SK-N-SH treated with all-trans-retinoic acid at 6 μM for 48 hours (cell line): ENCODE measurements around the gene MARK3.

Source experiments
- ATAC-seq: fragments of 200-7000 bp; cut with Tn5 transposase; 3 replicates; pipeline ENCODE4 v1.9.1; 2020; ENCODE audit warnings: mild to moderate bottlenecking, moderate library complexity
- ARNTL ChIP-seq: fragments of 450-650 bp; formaldehyde crosslinking; IDR thresholded peaks from 2 replicates; pipeline ENCODE4 v1.5.0; 2020; ENCODE audit warnings: low read depth, mild to moderate bottlenecking, moderate library complexity, borderline replicate concordance
- BACH2 ChIP-seq: fragments of 250-450 bp; sonication (Bioruptor Pico); IDR thresholded peaks from 2 replicates; pipeline ENCODE4 v1.9.0; 2021; ENCODE audit warnings: mild to moderate bottlenecking, borderline replicate concordance
- CSDC2 ChIP-seq: fragments of 250-450 bp; sonication (Bioruptor Pico); IDR thresholded peaks from 2 replicates; pipeline ENCODE4 v1.5.0; 2020; ENCODE audit warnings: mild to moderate bottlenecking, moderate library complexity
- ESRRG ChIP-seq: fragments of 250-450 bp; sonication (Bioruptor Pico); IDR thresholded peaks from 2 replicates; pipeline ENCODE4 v1.6.1; 2021; ENCODE audit warnings: mild to moderate bottlenecking
- GLIS3 ChIP-seq: fragments of 250-450 bp; sonication (Bioruptor Pico); IDR thresholded peaks from 2 replicates; pipeline ENCODE4 v1.5.0; 2020; ENCODE audit warnings: mild to moderate bottlenecking, moderate library complexity
- ISL1 ChIP-seq: fragments of 250-450 bp; sonication (Bioruptor Pico); IDR thresholded peaks from 2 replicates; pipeline ENCODE4 v2.1.2; 2022; ENCODE audit warnings: mild to moderate bottlenecking, moderate library complexity
- OSR1 ChIP-seq: fragments of 250-450 bp; sonication (Bioruptor Pico); IDR thresholded peaks from 2 replicates; pipeline ENCODE4 v1.8.0; 2022; ENCODE audit warnings: moderate library complexity, mild to moderate bottlenecking, inconsistent platforms
- PPARA ChIP-seq: fragments of 250-450 bp; sonication (Bioruptor Pico); IDR thresholded peaks from 2 replicates; pipeline ENCODE4 v1.5.0; 2020; ENCODE audit warnings: mild to moderate bottlenecking, borderline replicate concordance
- RARB ChIP-seq: fragments of 250-450 bp; sonication (Bioruptor Pico); IDR thresholded peaks from 2 replicates; pipeline ENCODE4 v1.8.0; 2021; ENCODE audit warnings: mild to moderate bottlenecking, moderate library complexity
- SNAI2 ChIP-seq: fragments of 250-450 bp; sonication (Bioruptor Pico); IDR thresholded peaks from 2 replicates; pipeline ENCODE4 v1.5.0; 2020; ENCODE audit warnings: mild to moderate bottlenecking, moderate library complexity
- TCF4 ChIP-seq: fragments of 250-450 bp; sonication (Bioruptor Pico); IDR thresholded peaks from 2 replicates; pipeline ENCODE4 v1.8.0; 2021; ENCODE audit warnings: mild to moderate bottlenecking, moderate library complexity, borderline replicate concordance
- TOX ChIP-seq: fragments of 250-450 bp; sonication (Bioruptor Pico); IDR thresholded peaks from 2 replicates; pipeline ENCODE4 v1.8.0; 2021; ENCODE audit warnings: mild to moderate bottlenecking, moderate library complexity, borderline replicate concordance
- ZC3H10 ChIP-seq: fragments of 250-450 bp; sonication (Bioruptor Pico); IDR thresholded peaks from 2 replicates; pipeline ENCODE4 v1.5.1; 2021; ENCODE audit warnings: mild to moderate bottlenecking, moderate library complexity
- ZFP3 ChIP-seq: fragments of 250-450 bp; sonication (Bioruptor Pico); IDR thresholded peaks from 2 replicates; pipeline ENCODE4 v1.5.0; 2020; ENCODE audit warnings: mild to moderate bottlenecking, moderate library complexity
- ZFP30 ChIP-seq: fragments of 450-650 bp; formaldehyde crosslinking; IDR thresholded peaks from 2 replicates; pipeline ENCODE4 v1.5.0; 2022; ENCODE audit warnings: mild to moderate bottlenecking, moderate library complexity
- ZNF565 ChIP-seq: fragments of 450-650 bp; formaldehyde crosslinking; conservative IDR thresholded peaks from 2 replicates; pipeline ENCODE4 v1.5.0; 2020; ENCODE audit warnings: low read depth, mild to moderate bottlenecking, moderate library complexity
- ZNF70 ChIP-seq: fragments of 450-650 bp; formaldehyde crosslinking; IDR thresholded peaks from 2 replicates; pipeline ENCODE4 v1.5.0; 2020; ENCODE audit warnings: mild to moderate bottlenecking, moderate library complexity
- ZNF8 ChIP-seq: fragments of 450-650 bp; formaldehyde crosslinking; IDR thresholded peaks from 2 replicates; pipeline ENCODE4 v1.5.0; 2020; ENCODE audit warnings: mild to moderate bottlenecking, moderate library complexity
- TF ChIP-seq, protein P1 (sequence below): fragments of 250-450 bp; sonication (Bioruptor Pico); IDR thresholded peaks from 2 replicates; pipeline ENCODE4 v1.8.0; 2021; ENCODE audit warnings: low read depth, mild to moderate bottlenecking, moderate library complexity, borderline replicate concordance
- TF ChIP-seq, protein P2 (sequence below): fragments of 250-450 bp; sonication (Bioruptor Pico); IDR thresholded peaks from 2 replicates; pipeline ENCODE4 v1.5.0; 2020; ENCODE audit warnings: mild to moderate bottlenecking, moderate library complexity
- TF ChIP-seq, protein P3 (sequence below): fragments of 250-450 bp; sonication (Bioruptor Pico); IDR thresholded peaks from 2 replicates; pipeline ENCODE4 v1.5.1; 2020; ENCODE audit warnings: low read depth, mild to moderate bottlenecking, moderate library complexity
- TF ChIP-seq, protein P4 (sequence below): fragments of 250-450 bp; sonication (Bioruptor Pico); IDR thresholded peaks from 2 replicates; pipeline ENCODE4 v1.8.0; 2020; ENCODE audit warnings: mild to moderate bottlenecking, moderate library complexity, borderline replicate concordance
- TF ChIP-seq, protein P5 (sequence below): fragments of 250-450 bp; sonication (Bioruptor Pico); IDR thresholded peaks from 2 replicates; pipeline ENCODE4 v1.5.1; 2021; ENCODE audit warnings: mild to moderate bottlenecking, moderate library complexity

Gene MARK3

DNA sequence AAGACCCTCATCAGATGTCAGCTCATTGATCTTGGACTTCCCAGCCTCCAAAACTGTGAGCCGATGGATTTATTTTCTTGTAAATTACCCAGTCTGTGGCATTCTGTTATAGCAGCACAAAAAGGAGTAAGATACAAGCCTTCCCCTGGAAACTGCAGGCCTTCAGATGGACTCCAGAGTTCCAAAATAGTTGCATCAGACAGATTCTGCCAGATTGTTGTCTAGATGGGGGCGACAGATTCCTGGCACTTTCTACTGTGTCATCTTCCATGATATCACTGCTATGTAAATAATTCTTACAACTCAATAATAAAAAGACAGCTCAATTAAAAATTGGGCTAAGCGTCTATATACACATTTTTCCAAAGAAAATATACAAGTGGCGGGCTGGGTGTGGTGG is 17.2 kb upstream of the MARK3 start:
- TF ChIP-seq BACH2 (no peak), ZNF70 (CRISPR knock-in tag) (no peak), ARNTL (CRISPR knock-in tag) (no peak), ZFP3 (CRISPR knock-in tag) (no peak), ESRRG (CRISPR knock-in tag) (no peak), OSR1 (CRISPR knock-in tag) (no peak), PPARA (no peak), ZNF8 (CRISPR knock-in tag) (no peak), TCF4 (no peak), ZFP30 (no peak), ISL1 (CRISPR knock-in tag) (no peak), GLIS3 (CRISPR knock-in tag) (no peak), ZNF565 (CRISPR knock-in tag) (no peak), TOX (CRISPR knock-in tag) (no peak)
- TF ChIP-seq, protein P1, sequence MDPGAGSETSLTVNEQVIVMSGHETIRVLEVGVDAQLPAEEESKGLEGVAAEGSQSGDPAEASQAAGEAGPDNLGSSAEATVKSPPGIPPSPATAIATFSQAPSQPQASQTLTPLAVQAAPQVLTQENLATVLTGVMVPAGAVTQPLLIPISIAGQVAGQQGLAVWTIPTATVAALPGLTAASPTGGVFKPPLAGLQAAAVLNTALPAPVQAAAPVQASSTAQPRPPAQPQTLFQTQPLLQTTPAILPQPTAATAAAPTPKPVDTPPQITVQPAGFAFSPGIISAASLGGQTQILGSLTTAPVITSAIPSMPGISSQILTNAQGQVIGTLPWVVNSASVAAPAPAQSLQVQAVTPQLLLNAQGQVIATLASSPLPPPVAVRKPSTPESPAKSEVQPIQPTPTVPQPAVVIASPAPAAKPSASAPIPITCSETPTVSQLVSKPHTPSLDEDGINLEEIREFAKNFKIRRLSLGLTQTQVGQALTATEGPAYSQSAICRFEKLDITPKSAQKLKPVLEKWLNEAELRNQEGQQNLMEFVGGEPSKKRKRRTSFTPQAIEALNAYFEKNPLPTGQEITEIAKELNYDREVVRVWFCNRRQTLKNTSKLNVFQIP (CRISPR knock-in tag): no peak
- TF ChIP-seq, protein P2, sequence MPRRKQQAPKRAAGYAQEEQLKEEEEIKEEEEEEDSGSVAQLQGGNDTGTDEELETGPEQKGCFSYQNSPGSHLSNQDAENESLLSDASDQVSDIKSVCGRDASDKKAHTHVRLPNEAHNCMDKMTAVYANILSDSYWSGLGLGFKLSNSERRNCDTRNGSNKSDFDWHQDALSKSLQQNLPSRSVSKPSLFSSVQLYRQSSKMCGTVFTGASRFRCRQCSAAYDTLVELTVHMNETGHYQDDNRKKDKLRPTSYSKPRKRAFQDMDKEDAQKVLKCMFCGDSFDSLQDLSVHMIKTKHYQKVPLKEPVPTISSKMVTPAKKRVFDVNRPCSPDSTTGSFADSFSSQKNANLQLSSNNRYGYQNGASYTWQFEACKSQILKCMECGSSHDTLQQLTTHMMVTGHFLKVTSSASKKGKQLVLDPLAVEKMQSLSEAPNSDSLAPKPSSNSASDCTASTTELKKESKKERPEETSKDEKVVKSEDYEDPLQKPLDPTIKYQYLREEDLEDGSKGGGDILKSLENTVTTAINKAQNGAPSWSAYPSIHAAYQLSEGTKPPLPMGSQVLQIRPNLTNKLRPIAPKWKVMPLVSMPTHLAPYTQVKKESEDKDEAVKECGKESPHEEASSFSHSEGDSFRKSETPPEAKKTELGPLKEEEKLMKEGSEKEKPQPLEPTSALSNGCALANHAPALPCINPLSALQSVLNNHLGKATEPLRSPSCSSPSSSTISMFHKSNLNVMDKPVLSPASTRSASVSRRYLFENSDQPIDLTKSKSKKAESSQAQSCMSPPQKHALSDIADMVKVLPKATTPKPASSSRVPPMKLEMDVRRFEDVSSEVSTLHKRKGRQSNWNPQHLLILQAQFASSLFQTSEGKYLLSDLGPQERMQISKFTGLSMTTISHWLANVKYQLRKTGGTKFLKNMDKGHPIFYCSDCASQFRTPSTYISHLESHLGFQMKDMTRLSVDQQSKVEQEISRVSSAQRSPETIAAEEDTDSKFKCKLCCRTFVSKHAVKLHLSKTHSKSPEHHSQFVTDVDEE (CRISPR knock-in tag): no peak
- TF ChIP-seq, protein P3, sequence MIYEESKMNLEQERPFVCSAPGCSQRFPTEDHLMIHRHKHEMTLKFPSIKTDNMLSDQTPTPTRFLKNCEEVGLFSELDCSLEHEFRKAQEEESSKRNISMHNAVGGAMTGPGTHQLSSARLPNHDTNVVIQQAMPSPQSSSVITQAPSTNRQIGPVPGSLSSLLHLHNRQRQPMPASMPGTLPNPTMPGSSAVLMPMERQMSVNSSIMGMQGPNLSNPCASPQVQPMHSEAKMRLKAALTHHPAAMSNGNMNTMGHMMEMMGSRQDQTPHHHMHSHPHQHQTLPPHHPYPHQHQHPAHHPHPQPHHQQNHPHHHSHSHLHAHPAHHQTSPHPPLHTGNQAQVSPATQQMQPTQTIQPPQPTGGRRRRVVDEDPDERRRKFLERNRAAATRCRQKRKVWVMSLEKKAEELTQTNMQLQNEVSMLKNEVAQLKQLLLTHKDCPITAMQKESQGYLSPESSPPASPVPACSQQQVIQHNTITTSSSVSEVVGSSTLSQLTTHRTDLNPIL (CRISPR knock-in tag): no peak
- TF ChIP-seq, protein P4, sequence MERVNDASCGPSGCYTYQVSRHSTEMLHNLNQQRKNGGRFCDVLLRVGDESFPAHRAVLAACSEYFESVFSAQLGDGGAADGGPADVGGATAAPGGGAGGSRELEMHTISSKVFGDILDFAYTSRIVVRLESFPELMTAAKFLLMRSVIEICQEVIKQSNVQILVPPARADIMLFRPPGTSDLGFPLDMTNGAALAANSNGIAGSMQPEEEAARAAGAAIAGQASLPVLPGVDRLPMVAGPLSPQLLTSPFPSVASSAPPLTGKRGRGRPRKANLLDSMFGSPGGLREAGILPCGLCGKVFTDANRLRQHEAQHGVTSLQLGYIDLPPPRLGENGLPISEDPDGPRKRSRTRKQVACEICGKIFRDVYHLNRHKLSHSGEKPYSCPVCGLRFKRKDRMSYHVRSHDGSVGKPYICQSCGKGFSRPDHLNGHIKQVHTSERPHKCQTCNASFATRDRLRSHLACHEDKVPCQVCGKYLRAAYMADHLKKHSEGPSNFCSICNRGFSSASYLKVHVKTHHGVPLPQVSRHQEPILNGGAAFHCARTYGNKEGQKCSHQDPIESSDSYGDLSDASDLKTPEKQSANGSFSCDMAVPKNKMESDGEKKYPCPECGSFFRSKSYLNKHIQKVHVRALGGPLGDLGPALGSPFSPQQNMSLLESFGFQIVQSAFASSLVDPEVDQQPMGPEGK (CRISPR knock-in tag): no peak
- TF ChIP-seq, protein P5, sequence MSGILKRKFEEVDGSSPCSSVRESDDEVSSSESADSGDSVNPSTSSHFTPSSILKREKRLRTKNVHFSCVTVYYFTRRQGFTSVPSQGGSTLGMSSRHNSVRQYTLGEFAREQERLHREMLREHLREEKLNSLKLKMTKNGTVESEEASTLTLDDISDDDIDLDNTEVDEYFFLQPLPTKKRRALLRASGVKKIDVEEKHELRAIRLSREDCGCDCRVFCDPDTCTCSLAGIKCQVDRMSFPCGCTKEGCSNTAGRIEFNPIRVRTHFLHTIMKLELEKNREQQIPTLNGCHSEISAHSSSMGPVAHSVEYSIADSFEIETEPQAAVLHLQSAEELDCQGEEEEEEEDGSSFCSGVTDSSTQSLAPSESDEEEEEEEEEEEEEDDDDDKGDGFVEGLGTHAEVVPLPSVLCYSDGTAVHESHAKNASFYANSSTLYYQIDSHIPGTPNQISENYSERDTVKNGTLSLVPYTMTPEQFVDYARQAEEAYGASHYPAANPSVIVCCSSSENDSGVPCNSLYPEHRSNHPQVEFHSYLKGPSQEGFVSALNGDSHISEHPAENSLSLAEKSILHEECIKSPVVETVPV (CRISPR knock-in tag): no peak
- no peak for ATAC-seq

DNA sequence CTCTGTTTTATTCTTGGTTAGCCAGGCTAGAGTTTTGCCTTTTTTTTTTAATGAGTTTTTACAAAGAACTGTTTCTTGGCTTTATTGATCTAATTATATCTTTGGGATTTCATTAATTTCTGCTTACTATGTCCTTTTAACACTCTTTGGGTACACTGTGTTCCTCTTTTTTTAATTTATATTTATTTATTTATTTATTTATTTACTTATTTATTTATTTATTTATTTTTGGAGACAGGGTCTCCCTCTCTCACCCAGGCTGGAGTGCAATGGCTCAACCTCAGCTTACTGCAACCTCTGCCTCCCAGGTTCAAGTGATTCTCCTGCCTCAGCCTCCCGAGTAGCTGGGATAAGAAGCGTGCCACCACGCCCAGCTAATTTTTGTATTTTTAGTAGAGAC is 15.1 kb upstream of the MARK3 start:
- ATAC-seq: no peak
- TF ChIP-seq ZNF8 (CRISPR knock-in tag): no peak
- TF ChIP-seq ESRRG (CRISPR knock-in tag): no peak
- TF ChIP-seq ZFP30: no peak
- no peak for TF ChIP-seq ZNF565 (CRISPR knock-in tag)
- TF ChIP-seq ISL1 (CRISPR knock-in tag): no peak
- no peak for TF ChIP-seq ZC3H10 (CRISPR knock-in tag)
- no peak for TF ChIP-seq ZNF70 (CRISPR knock-in tag)
- no peak for TF ChIP-seq SNAI2 (CRISPR knock-in tag)
- TF ChIP-seq CSDC2 (CRISPR knock-in tag): no peak
- TF ChIP-seq BACH2: no peak
- TF ChIP-seq TCF4: no peak
- no peak for TF ChIP-seq ZFP3 (CRISPR knock-in tag)
- no peak for TF ChIP-seq RARB (CRISPR knock-in tag)

DNA sequence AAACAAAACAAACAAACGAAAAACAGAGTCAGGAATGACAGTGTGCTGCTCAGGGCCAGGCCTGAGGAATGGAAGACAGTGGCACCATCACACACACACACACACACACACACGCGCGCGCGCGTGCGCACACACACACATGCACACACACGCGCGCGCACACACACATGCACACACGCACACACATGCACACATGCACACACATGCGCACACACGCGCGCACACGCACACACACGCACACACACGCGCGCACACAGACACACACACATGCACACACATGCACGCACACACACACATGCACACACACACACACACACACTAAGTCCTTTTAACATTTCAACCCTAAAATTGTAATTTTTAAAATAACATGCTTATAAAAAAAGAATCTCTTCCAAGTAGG is 13.2 kb upstream of the MARK3 start:
- TF ChIP-seq RARB (CRISPR knock-in tag): no peak
- no peak for TF ChIP-seq ZFP30
- TF ChIP-seq, protein P2 (CRISPR knock-in tag): no peak
- TF ChIP-seq GLIS3 (CRISPR knock-in tag): no peak
- TF ChIP-seq TOX (CRISPR knock-in tag): no peak
- TF ChIP-seq, protein P4 (CRISPR knock-in tag): no peak
- TF ChIP-seq, protein P1 (CRISPR knock-in tag): no peak

More for the DNA sequence above, 13.2 kb upstream of the MARK3 start:
- no peak for ATAC-seq
